ENCODE measurements around the gene TRAF3IP3. TPM values are rescaled to one million over a fixed set of nuclear protein-coding genes. Genes with fewer than 3 reads are reported as not detected.

TRAF3IP3 gene
- total and polyA plus RNA-seq, 2 of the 13 experiments (the other 11 are each of a cell fraction or from before 2014, with no cell fraction given) = not detected

GRCh38 chr1:209723265-209723664 lies 32.6 kb upstream of the TRAF3IP3 start:
- H3K4me2 ChIP-seq (ENCODE audit: low read depth, low read length) = no peak overlapping the region
- no peaks in the 10 kb centered on the region for H3K36me3 ChIP-seq (replicated peaks in 1 of 2; ENCODE audit: control insufficient read depth in 1 of 2, insufficient read depth in 2 of 2, low read length in 2 of 2)
- in situ Hi-C loops (cut with HindIII; ENCODE audit: extremely low pct_ligation_motif_present, low pct_unique_long_range_greater_than_20kb) (loop anchor here (25.0 kb wide), 1 partner anchor 611 kb away; no protein-coding TSS in a partner anchor), intact Hi-C loops (cut with micrococcal nuclease; ENCODE audit: unreplicated experiment) (no loop called here)
- CTCF ChIA-PET (ENCODE audit: low intra/inter-chr PET ratio, low total read pairs) = no interaction called here
- no TSS peak for BruUV-seq (replicated peaks)
- ATAC-seq (no peak), DNase-seq (ENCODE audit: low spot score) (no peak), FAIRE-seq (no peak)
- no peaks in the 10 kb centered on the region for H3K79me2 ChIP-seq (ENCODE audit: insufficient read depth, low read length)
- H4K20me1 ChIP-seq (ENCODE audit: insufficient read depth, low read length) = no peaks in the 10 kb centered on the region
- H3K9ac ChIP-seq (ENCODE audit: insufficient read depth, low read depth, low read length) = no peak overlapping the region
- H3K27ac ChIP-seq (ENCODE audit: extremely low read length, insufficient read depth, low read length) = no peak overlapping the region
- WGBS (ENCODE audit: low lambda C conversion rate) = 41% methylated on average over 3 of the region's 3 CpGs
- POLR2A ChIA-PET = no interaction called here
- H3K9me3 ChIP-seq (ENCODE audit: low read length) = no peaks in the 10 kb centered on the region
- no peak overlapping the region for H2AFZ ChIP-seq (ENCODE audit: low read length)
- no peaks in the 10 kb centered on the region for H3K4me1 ChIP-seq (ENCODE audit: insufficient read depth, low read length)
- no peak overlapping the region for H3K4me3 ChIP-seq (replicated peaks in 1 of 3; ENCODE audit: insufficient read depth in 1 of 3, low read depth in 2 of 3, low read length in 3 of 3)
- no peaks in the 10 kb centered on the region for H3K27me3 ChIP-seq (ENCODE audit: control insufficient read depth in 1 of 2, insufficient read depth in 2 of 2, low read length in 2 of 2)
- TF ChIP-seq NRL (CRISPR knock-in tag; IDR thresholded peaks at IDR 0.05; ENCODE audit: borderline replicate concordance) (no peak), KAT7 (CRISPR knock-in tag; IDR thresholded peaks at IDR 0.05; ENCODE audit: borderline replicate concordance) (no peak), ZNF343 (CRISPR knock-in tag; IDR thresholded peaks at IDR 0.05) (no peak), ZMAT3 (CRISPR knock-in tag; conservative IDR thresholded peaks at IDR 0.05) (no peak), KDM1A (CRISPR knock-in tag; IDR thresholded peaks at IDR 0.05) (no peak), RORA (CRISPR knock-in tag; IDR thresholded peaks at IDR 0.05) (no peak), REPIN1 (CRISPR knock-in tag; IDR thresholded peaks at IDR 0.05; ENCODE audit: borderline replicate concordance, low read depth) (no peak), ZNF576 (CRISPR knock-in tag; IDR thresholded peaks at IDR 0.05) (no peak), ZNF549 (CRISPR knock-in tag; IDR thresholded peaks at IDR 0.05) (no peak), TARDBP (CRISPR knock-in tag; IDR thresholded peaks at IDR 0.05) (no peak), DBP (CRISPR knock-in tag; IDR thresholded peaks at IDR 0.05; ENCODE audit: not compliant biosample characterization) (no peak), ZNF619 (CRISPR knock-in tag; IDR thresholded peaks at IDR 0.05) (no peak), FOXJ3 (CRISPR knock-in tag; IDR thresholded peaks at IDR 0.05; ENCODE audit: borderline replicate concordance) (no peak), PRDM10 (CRISPR knock-in tag; IDR thresholded peaks at IDR 0.05; ENCODE audit: low read depth) (no peak), MIXL1 (CRISPR knock-in tag; IDR thresholded peaks at IDR 0.05) (no peak), ZNF761 (CRISPR knock-in tag; conservative IDR thresholded peaks at IDR 0.05) (no peak), ZNF687 (CRISPR knock-in tag; IDR thresholded peaks at IDR 0.05) (no peak), ISX (CRISPR knock-in tag; conservative IDR thresholded peaks at IDR 0.05) (no peak)

All from HepG2 (cell line).